ENCODE measurements around the gene RRAS.

The RRAS gene

DNA sequence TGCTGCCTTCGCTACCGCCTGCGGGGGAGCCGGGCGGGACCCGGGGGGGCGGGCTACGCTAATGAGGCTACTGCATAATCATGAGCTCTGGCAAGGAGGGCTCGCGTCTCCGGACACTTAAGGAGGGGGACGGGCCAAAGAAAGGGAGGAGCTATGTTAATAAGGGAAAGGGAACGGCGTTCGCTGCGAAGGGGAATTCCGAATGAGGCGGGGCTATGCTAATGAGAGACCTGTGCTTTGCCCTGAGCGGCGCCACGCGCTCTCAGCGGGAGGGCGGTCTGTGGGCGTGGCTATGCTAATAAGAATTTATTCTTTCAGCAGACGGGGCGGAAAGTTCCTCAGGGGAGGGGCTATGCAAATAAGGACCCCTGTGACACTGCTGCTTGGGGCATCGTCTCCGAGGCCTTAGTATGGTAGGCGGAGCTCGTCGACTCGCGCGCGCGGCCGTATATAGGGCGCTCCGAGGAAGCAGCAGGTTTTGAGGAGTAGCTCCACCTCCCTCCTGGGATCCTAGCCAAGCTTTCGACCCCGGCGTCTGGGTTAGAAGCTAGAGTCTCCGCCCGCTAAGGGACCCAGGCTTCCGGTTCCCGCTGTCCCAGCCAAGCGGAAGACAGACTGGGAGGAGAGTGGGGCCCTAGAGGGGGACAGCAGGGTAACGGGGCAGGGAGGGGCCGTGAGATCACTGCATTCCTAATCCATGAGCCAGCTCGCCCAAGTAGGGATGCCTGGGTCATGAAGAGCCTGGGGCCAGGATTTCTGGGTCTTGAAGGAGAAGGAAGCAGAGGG is at the start of gene RRAS:
Gene RRAS (minus strand): TSS at position 31 of the 786 bp plus-strand sequence. CDS start 45 bp downstream, outside the sequence.
- DNase-seq: peak; percentile 100

DNA sequence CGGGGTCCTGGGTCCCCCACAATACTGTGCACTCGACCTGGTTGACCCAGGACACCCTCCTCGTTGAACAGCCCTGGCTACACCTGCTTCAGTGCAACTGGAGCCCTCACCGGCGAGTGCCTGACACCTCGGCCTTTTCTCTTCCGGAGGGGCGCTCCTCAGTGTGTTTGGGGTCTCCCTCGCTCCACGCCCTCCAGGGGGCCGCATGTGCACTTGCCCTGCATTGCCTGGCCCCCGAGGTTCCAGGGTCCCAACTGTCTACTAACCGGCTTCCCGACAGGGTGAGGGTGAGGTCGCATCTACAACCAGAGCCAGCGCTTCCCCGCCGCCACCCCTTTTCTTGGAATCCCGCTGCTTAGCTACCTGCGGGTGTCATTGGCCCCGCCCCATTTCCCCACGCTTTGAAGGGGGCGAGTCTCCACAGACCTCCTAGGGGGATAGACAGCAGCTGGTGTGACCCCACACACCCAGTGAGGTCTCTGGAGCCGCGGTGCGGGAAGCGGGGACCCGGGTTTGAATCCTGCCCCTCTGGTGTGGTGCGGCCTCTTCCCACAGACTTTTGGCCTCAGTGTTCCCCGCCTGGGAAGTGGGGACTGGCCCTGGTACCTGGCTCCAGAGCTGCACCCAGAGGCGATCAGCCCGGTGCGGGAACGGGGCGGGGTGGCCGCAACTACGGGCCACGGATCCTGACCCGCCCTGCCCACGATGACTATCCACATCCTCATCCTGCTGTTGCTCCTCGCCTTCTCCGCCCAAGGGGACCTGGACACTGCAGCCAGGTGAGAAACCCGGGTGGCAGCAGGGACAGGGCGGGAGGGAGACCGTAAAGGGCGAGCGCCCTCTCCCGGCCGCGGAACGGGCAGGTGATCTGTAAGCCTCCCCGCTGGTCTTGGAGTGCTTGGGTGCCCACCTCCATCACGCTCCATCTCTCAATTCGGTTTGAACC is 49.5 kb upstream of the RRAS start, which contains the start of gene ADM5:
Gene ADM5 (plus strand): TSS at position 462 of the 946 bp plus-strand sequence. CDS start 244 bp downstream, at position 706.
- no peak for DNase-seq

DNA sequence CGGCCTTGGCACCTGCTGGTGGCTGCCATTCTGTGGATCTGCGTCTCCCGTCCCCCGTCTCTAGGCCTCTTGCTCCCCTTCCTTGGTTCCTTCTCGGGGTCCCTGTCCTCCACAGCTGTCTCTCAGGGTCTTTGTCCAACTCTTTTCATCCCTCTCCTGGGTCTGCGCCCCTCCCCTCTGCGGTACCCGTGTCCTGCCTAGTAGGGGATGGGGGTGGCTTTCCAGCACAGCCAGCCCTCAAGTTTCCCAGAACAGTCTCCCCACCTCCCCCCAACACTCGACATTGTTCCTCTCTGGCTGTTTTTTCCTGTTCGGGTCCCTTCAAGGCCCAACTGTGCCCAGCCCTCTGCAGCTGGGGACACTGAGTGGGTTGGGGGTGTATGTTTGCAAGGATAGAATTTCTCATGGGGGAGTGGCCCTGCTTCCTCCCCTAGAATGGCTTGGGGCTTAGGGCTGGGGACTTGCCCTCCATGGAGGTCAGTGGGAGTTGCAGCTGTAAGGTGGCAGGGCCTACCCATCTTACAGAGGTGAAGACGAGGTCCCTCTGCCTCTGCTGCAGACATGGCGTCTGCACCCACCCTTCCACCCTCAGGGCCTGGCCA is 48.7 kb upstream of the RRAS start:
- DNase-seq: no peak

DNA sequence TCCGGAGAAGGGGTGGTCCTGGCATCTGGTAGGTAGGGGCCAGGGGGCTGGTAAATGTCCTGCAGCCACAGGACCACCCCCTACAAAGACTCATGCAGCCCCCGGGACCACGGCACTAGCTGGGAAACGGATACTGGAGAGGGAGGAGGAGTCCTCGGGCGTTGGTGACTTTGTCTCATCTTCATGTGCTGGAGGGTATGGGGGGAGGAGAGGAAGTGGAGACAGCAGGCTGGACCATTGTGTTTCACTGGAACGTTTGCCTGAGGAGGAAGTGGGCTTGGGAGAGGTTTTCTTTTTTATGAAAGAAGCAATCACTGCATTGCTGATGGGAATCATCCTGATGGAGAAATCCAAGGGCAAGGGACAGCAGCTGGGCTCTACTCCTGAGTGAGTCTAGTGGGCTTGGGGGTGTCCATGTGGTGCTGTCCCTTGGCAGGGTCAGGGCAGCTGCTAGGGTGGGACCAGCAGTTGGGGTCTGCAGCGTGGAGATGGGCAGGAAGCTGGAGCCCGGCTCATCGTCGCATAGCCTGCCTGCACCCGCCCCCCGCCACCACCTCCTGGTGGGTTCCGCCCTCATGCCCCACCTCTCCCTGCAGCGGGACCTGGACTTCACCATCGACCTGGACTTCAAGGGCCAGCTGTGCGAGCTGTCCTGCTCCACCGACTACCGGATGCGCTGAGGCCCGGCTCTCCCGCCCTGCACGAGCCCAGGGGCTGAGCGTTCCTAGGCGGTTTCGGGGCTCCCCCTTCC is 47.8 kb upstream of the RRAS start:
- no peak for DNase-seq

DNA sequence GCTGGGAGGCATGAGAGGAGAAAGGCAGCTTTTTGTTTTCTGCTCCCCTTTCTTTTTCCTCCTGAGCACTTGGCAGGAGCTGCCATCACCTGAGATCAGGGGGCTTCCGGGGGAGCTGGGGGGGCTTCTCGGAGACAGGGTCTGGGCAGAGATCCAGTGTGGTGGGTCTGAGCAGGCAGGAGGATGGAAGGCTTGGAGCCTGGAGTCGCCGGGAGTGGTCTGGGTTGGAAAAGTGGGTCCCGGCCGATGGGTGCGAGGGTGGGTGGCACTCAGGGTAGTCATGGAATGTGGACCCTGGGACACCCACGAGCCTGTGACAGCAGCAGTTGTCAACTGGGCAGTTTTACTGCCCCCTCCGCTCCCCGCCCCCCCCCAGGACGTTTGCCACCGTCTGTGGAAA is 47.2 kb upstream of the RRAS start:
- DNase-seq: no peak

DNA sequence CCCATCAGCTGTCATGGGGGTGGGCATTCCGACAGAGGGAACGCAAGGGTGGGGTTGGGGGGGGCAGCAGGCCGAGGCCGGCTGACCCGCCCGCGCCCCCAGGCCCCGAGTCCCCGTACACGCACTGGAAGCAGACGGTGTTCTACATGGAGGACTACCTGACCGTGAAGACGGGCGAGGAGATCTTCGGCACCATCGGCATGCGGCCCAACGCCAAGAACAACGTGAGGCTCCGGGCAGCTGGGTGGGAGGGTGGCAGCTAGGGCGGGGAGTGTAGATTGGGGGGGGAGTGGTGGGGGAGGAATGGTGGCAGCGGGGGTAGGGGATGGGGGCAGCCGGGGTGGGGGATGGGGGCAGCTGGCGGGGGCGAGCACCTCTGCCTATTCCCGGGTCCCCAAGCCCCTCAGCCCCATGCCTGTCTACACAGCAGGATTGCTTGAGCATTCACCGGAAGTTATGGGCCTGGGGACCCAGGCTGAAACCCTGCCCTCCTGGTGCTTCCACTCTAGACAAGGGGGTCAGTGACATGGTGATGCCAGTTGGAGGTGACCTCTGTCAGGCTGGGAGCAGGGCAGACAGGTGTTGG is 46.7 kb upstream of the RRAS start:
- DNase-seq: no peak

DNA sequence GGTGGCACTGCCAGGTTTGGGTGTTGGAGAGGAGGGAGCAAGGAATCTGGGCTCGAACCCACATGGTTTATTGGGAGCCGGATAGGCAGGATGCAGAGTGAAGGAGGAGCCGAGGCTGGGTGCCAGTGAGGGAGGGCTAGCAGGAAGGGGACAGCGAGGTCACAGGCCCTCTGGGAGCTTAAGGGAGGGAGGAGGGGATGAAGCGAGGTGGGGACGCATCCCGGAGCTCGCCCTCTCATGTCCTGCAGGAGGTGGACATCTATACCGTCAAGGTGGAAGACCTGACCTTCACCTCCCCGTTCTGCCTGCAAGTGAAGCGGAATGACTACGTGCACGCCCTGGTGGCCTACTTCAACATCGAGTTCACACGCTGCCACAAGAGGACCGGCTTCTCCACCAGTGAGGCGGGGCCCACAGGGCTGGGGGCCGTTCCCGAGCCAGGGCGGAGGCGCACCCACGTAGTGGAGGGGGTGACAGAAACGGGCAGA is 45.9 kb upstream of the RRAS start:
- no peak for DNase-seq

DNA sequence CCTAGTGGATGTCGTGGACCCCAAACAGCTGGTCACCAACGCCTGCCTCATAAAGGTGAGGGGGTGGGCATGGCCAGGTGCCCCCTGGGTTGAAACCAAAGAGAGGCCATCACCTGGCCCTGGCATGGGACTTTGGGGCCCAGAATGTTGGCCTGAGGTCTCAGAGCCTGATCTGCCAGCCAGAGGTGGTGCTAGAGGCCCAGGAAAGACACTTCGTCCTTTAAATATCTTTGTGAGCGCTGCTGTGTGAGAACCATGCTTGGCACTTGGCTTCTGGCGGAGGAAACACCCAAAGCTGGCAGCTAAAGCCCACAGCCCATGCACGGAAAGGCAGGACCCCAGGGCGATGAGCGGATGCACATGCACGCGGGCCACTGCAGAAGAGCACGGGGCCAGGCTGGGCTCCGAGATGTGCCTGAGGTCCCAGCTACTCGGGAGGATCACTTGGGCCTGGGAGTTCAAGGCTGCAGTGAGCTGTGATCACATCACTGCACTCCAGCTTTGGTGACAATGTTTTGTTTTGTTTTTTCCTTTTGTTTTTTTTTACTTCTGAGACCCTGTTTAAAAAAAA is 45.1 kb upstream of the RRAS start:
- no peak for DNase-seq

DNA sequence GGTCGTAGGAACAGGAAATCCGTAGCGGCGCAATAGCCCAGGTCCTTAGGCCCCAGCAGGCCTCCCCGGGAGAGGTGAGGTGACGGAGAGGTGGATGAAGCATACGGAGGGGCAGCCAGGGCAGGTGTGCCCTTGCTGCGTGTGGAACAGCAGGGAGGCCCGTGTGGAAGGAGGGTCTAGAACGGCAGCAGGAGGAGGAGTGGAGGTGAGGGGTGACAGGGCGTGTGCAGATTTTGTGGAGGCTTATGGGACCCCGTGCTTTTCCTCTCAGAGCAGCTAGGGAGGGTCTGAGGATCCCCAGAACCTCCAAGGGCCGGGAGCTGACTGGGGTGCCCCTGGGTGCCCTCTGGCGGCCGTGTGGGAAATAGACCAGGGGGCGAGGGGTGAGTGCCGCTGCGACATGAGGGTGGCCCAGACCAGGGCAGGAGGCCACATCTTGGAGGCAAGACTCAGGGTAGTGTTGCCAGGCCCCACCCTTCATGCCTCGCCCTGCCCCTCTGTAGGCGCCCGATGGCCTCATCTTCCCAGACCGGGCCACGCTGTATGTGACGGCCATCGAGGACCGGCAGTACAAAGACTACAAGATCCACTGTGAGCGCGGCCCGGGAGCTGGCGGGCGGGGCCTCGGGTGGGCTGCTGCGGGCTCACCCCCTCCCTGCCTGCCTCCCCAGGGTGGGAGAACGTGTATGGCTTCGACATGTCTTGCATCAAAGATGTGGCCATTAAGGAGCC is 44.5 kb upstream of the RRAS start:
- DNase-seq: no peak

DNA sequence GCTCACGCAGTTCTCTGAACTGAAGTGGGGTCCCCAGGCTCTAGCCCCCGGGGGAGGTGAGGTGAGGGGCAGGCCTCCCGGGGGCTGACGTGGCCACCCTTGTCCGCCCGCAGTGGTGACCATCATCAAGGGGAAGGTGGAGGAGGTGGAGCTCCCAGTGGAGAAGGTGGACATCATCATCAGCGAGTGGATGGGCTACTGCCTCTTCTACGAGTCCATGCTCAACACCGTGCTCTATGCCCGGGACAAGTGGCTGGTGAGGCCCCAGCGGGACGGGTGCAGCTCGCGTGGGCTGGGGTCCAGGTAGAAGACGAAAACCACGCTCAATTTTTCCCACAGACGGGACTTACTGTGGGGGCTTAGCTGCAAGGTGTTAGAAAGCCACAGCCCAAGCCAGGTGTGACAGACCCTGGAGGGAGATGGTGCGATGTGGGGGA is 43.9 kb upstream of the RRAS start:
- DNase-seq: no peak

DNA sequence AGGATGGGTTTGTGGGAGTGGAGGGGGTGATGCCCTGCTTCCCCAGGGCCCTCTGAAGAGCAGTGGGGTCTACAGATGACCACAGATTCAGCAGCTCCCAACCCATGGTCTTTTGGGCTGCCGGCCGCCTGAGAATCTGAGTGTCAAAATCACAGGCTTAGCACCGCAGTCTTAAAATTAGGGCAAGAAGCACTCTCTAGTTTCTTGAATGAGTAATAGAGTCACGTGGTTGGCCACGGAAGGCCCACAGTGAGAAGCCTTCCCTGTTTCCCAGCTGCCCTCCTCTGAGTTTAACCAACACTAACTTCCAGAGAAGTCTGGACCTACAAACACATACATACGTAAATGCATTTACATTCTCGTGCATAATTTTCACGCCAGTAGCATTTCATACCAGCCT is 42.3 kb upstream of the RRAS start:
- no peak for DNase-seq

DNA sequence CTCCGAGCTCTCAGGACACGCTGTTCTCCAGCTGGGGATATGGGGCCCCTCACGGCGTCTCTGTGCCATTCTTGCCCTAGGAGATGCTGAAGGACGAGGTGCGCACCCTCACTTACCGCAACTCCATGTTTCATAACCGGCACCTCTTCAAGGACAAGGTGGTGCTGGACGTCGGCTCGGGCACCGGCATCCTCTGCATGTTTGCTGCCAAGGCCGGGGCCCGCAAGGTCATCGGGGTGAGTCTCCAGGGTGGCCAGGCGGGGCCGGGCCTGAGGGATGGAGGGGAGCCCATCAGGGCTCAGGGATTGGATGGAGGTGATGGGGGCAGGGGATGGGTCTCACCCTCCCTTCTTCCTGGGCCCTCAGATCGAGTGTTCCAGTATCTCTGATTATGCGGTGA is 41.9 kb upstream of the RRAS start:
- DNase-seq: no peak

DNA sequence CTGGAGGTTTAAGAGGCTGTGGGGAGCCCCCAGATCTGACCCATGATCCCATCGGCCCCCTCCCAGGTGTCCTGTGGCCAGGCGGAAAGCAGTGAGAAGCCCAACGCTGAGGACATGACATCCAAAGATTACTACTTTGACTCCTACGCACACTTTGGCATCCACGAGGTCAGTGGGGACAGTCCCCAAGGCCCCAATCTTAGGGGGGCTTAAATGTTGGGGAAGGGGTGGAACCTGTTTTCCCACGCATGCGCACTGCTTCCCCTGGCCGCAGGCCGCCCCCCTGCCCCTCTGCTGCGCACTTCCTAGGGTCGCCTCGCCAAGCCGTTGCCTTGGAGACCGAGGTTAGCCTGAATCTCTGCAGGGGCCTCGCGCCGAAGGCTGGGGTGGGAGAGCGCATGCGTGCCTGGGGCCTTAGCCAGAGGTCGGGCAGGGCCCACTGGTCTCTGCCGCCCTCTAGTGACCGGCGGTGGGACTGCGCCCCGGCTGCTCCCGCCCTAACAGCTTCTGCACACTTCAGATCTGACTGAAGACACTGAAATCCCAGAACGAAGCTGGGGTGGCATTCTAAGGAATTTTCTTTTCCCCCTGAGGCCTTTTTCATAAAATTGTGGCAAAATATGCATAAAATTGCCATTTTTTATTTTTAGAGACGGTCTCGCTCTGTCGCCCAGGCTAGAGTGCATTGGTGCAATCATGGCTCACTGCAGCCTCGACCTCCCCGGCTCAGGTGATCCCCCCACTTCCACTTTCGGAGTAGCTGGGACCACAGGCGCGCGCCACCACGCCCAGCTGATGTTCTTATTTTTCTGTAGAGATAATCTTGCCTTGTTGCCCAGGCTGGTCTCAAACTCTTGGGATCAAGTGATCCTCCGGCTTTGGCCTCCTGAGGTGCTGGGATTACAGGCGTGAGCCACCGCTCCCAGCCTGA is 40.7 kb upstream of the RRAS start:
- peak; percentile 97 for DNase-seq

DNA sequence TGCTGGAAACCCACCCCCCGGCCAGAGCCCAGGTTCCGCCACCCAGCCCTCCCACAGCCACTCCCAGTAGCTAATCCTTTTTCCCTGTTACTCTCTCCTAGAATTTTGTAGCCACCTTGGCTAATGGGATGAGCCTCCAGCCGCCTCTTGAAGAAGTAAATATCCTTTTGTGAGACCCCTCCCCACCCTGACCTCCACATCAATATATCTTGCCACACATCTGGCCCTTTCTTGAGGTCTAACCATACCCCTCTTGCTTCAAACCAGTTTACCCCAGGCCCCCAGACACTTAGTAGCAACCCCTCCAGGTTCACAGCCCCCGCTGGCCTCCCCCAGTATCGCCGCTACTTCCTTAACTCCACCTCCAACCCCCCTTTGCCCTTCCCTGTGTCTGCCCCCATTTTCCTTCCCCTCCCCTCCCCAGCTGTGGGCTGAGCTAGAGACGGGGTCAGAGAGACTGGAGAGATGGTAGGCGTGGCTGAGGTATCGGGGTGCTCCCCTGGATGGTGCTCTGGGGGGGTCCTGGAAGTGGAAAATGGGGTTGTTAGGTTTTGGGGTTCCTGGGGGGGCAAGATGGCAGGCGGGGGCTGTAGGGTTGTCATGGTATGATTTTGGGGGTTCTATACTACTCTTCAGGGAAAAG is 39.9 kb upstream of the RRAS start:
- no peak for DNase-seq

DNA sequence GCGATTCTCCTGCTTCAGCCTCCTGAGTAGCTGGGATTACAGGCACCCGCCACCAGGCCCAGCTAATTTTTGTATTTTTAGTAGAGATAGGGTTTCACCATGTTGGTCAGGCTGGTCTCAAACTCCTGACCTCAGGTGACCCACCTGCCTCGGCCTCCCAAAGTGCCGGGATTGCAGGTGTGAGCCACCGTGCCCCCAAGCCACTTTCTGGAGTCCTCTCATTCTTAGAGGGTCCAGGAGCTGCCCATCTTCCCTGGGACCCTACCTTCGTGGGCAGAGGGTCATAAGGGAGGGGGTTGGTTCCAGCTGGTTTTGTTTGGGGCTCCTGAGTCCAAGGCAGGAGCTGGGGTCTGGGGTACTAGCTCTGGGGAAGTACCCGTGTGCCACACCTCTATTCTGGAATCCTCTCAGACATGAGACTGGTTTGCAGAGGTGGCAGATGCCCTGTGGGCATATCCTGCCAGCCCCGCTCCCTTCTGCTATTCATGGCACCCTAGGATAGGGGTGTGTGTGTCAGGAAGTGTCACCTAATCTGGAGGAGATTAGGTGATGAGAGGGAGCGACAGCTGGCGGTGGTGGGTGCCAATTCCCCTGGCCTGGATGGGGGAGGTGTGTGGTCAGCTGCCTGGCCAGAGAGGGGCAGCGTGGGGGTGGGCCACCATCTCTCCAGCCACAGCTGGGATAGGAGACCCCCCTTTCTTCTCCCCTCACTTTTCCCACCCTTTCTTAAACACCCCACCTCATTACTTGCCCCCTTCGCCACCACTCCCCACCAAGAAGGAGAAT is 39.2 kb upstream of the RRAS start:
- DNase-seq: no peak

DNA sequence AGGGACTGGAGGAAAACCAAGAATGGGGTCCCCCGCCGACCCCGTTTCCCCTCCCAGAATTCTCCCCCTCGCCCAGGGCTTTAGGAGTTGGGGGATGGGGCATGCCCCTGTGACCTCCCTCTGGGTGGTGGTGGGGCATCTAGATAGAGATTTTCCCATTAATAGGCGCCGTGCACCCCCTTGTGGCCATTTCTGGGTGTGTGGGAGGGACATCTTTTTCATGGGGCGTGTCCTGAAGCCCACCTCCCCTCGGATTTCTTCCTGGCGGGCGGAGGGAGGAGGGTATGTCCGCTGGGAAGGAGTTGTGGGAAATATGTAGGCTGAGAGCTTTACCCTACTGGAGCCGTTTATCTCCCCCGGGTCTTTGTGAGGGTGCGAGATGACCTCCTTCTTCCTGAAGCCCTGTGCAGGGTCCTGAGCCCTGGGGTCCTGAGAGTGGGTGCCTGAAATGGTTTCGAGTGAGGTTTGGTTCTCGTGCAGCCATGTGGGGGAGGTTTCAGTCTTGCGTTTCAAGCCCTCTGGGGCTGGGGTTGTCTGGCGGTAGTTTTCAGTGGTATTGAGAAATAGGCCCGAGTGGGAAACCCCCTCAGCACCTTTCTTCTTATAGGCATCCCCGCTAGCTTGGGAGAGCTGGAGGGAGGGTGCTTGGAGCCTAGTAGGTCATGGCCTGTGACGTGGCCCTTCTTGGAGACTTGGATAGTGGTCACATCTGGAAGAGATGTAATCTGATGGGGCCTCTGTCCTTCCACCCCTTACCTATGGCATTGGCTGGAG is 38.1 kb upstream of the RRAS start:
- DNase-seq: peak; percentile 92

DNA sequence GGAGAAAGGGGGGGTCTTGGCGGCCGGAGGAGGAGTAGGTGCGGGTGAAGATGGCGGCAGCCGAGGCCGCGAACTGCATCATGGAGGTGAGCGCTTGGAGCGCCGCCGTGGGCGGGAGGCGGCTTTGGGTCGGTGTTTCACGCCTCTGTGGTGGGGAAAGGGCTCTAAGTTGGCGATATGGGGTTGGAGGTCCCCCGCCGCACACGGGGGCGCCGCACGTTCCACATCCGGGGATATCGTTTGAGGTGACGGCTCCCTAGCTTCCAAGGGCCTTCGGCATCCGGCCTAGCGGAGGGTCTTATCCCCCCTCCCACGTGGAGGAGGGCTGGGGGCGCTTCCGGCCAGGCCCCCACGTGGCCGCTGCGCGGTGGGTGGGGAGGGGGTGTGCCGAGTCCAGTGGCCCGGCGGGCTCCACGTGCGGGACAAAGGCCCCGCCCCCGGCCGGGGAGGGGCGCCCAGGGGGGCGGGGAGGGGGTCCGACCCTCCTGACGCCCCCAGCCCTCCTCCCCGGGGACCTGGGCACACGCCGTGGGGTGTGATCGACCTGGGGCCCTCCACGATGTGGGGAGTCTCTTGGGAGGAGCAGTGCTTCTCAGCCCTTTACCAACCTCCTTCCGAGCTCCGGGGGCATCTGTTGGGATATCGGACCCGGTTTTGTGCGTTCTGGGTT is 37.4 kb upstream of the RRAS start, which contains the start of gene PRMT1:
Gene PRMT1 (plus strand): TSS at position 41 of the 670 bp plus-strand sequence. CDS start 10 bp downstream, at position 51.
- DNase-seq: peak; percentile 80
